Stimulated activated naive CD8-positive, alpha-beta T cell treated with anti-CD3 and anti-CD28 coated beads, Interleukin-15, Interleukin-2, amounts not matched to agents 100 ng/mL and 50 ng/mL, for 24 hours (primary cell): ENCODE results near the gene CFAP54.

Experiments
- H3K27ac Mint-ChIP-seq: one replicate; pipeline ENCODE4 v1.8.0; 2021; ENCODE audit warnings: mild to moderate bottlenecking, mixed read lengths
- H3K27me3 Mint-ChIP-seq: one replicate; pipeline ENCODE4 v1.8.0; 2021; ENCODE audit warnings: mixed read lengths
- H3K36me3 Mint-ChIP-seq: one replicate; pipeline ENCODE4 v1.8.0; 2021; ENCODE audit warnings: low read depth, mixed read lengths
- H3K4me1 Mint-ChIP-seq: one replicate; pipeline ENCODE4 v1.8.0; 2021; ENCODE audit warnings: low read depth, mixed read lengths
- H3K4me3 Mint-ChIP-seq: one replicate; pipeline ENCODE4 v1.8.0; 2021; ENCODE audit warnings: mild to moderate bottlenecking, mixed read lengths
- H3K9me3 Mint-ChIP-seq: one replicate; pipeline ENCODE4 v1.8.0; 2021; ENCODE audit warnings: mixed read lengths

Gene CFAP54

DNA sequence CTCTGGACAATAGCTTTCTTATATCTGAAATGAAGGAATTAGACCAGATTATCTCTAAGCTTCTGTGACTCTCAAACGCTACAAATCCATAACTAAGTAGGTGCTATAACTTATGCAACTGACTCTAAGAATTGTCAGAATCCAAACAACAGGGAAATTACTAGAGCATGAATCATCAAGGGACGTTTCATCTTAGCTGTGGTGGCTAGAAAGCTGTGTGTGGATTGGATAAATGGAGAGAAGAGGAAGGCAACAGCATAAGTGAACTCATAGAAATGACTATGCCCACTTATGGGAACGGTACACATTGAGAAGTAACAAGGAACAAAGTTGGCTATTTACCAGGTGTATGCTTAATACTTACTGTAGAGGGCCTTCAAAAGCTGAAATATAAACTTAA, 321.7 kb downstream of the CFAP54 start:
- Mint-ChIP-seq H3K4me3 (no peak overlapping the region), H3K4me1 (no peaks in the 10 kb centered on the region), H3K27ac (no peak overlapping the region), H3K9me3 (no peaks in the 10 kb centered on the region), H3K27me3 (peaks cover 3% of the 10 kb centered on the region), H3K36me3 (no peaks in the 10 kb centered on the region)

- Mint-ChIP-seq H3K4me3 (no peak overlapping the region), H3K9me3 (no peaks in the 10 kb centered on the region), H3K27ac (no peak overlapping the region), H3K36me3 (no peaks in the 10 kb centered on the region), H3K4me1 (no peaks in the 10 kb centered on the region), H3K27me3 (peaks cover 3% of the 10 kb centered on the region)
These were observed 322.8 kb downstream of the CFAP54 start for GRCh38 chr12:96812153-96812552.

DNA sequence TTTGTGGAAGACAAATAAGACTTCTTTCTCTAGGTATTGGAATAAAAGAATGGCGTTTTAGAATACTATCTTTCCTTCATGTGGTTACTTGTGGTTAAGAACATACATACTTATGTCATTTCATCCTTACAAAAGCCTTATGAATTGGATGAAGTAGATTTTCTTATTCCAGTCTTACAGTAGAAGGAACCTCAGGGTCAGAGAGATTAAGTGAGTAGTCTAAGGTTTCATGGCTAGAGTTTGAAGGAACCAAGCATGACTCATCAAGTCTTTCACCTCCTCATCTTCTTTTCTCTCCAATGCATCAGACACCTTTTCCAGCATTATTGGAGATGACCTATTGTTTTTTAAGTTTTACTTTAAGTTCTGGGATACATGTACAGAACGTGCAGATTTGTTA, 324.8 kb downstream of the CFAP54 start:
- H3K36me3 Mint-ChIP-seq, result no peaks in the 10 kb centered on the region
- H3K9me3 Mint-ChIP-seq, result no peaks in the 10 kb centered on the region
- no peak overlapping the region for H3K4me3 Mint-ChIP-seq
- no peak overlapping the region for H3K27ac Mint-ChIP-seq
- no peaks in the 10 kb centered on the region for H3K4me1 Mint-ChIP-seq
- peaks cover 3% of the 10 kb centered on the region for H3K27me3 Mint-ChIP-seq

GRCh38 chr12:96821592-96821991, 332.2 kb downstream of the CFAP54 start:
- H3K27ac Mint-ChIP-seq, result no peak overlapping the region
- H3K36me3 Mint-ChIP-seq, result no peaks in the 10 kb centered on the region
- H3K27me3 Mint-ChIP-seq, result no peaks in the 10 kb centered on the region
- H3K4me1 Mint-ChIP-seq, result no peaks in the 10 kb centered on the region
- H3K9me3 Mint-ChIP-seq, result no peaks in the 10 kb centered on the region
- no peak overlapping the region for H3K4me3 Mint-ChIP-seq

- H3K27ac Mint-ChIP-seq, result no peak overlapping the region
- H3K36me3 Mint-ChIP-seq, result no peaks in the 10 kb centered on the region
- H3K4me1 Mint-ChIP-seq, result no peaks in the 10 kb centered on the region
- H3K9me3 Mint-ChIP-seq, result no peaks in the 10 kb centered on the region
- H3K27me3 Mint-ChIP-seq, result no peaks in the 10 kb centered on the region
- no peak overlapping the region for H3K4me3 Mint-ChIP-seq
These were observed 333.3 kb downstream of the CFAP54 start for GRCh38 chr12:96822641-96823040.

DNA sequence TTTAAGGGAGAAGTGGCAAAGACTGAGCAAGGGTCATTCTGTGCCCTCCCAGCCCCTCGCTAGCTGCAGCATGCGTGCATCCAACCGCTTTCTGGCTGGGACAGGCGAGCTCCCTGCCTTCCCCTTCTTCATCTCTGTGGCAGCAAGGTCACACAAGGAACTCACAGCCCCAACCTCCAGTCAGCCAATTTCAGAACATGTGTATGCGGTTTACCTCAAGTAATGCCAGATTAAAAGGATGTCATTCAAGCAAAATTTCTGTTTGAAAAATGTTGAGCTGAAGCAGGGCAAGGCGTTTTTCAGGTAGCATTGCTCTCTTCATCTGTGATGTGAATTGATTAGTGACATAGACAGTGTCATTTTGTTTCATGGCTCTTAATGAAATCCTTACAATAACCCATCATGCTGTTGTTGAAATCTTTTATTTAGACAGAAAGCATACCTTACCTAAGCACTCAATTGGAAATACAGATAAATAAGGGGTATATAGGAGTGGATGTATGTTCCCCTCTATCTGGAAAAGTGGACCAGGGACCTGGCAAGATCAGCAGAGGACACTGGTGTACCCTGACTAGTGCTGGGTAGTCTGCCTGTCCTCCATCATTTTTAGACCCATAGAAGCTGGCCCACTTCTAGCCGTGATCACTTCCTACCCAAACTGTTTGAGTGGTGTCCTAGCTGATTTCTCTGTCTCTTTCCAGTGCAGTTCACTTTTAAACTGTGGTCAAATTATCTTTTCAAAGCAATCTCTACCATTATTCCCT, 334.9 kb downstream of the CFAP54 start:
- H3K36me3 Mint-ChIP-seq, result no peaks in the 10 kb centered on the region
- no peaks in the 10 kb centered on the region for H3K4me1 Mint-ChIP-seq
- H3K9me3 Mint-ChIP-seq, result no peaks in the 10 kb centered on the region
- no peaks in the 10 kb centered on the region for H3K27me3 Mint-ChIP-seq
- no peak overlapping the region for H3K4me3 Mint-ChIP-seq
- H3K27ac Mint-ChIP-seq, result no peak overlapping the region

DNA sequence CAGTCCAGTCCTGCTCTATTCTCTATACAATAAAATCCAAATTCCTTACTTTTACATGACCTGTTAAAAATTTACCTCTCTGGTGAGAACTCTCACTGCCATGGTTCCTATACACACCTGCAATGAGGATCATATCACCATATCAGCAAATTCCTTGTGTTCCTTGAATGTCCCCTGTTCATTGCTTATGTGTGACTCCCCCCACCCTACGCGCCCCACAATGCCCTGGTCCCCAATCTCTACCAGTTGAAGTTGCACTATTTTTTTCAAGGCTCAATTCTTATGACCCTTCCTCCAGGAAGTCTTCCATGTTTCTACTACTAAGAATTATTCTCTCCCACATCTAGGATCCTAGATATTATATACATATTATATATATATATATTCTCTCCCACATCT, 335.5 kb downstream of the CFAP54 start:
- H3K4me3 Mint-ChIP-seq, result no peak overlapping the region
- H3K27ac Mint-ChIP-seq, result no peak overlapping the region
- H3K36me3 Mint-ChIP-seq, result no peaks in the 10 kb centered on the region
- no peaks in the 10 kb centered on the region for H3K9me3 Mint-ChIP-seq
- H3K27me3 Mint-ChIP-seq, result no peaks in the 10 kb centered on the region
- no peaks in the 10 kb centered on the region for H3K4me1 Mint-ChIP-seq

DNA sequence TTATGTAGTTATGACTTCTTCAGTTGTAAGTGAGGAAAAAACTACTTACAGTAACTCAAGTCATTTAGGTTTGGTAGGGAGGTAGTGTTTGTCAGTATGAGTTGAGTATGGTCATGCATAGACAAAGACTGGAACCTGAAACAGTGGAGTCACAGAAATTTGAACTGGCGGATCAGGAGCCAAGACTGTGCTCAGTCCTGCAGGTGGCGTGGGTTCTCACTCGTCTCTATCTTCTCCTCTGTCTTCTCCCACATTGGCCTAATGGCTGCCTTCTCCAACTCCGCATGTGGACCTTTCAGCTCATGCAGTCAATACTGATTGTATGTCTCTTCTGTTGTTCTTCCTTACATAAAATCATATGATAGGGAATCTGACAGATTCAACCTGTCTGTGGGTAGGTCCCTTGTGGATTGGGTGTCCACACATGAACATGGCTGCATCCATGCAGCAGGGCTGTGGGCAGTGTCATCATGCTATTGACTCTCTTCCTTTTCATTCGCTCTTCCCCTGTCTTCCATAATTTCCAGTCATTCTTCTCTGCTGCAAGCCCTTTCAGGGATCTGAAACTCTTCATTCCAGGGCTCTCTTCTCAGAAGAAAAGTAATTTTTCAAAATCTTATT, 338.9 kb downstream of the CFAP54 start:
- Mint-ChIP-seq H3K4me1 (no peaks in the 10 kb centered on the region), H3K27ac (no peak overlapping the region), H3K27me3 (no peaks in the 10 kb centered on the region), H3K4me3 (no peak overlapping the region), H3K36me3 (no peaks in the 10 kb centered on the region), H3K9me3 (no peaks in the 10 kb centered on the region)

DNA sequence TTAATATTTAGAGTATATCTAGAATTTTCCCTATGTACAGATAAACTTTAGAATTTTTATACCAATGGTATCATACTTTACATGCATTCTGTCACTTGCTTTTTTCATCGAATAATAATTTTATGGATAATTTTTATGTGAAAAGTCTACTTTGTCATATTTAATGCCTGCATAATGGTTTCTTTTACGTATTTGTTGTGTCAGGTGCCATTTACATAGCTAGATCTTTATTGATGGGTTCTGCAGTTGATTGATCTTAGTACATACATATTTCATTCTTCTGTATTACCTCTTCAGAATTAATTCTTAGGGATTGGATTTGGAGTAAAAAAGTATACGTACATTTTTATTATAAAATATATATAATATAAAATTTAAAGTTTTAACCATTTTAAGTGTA, 340.0 kb downstream of the CFAP54 start:
- Mint-ChIP-seq H3K27ac (no peak overlapping the region), H3K4me1 (no peaks in the 10 kb centered on the region)

GRCh38 chr12:96831346-96831745, 342.0 kb downstream of the CFAP54 start:
- Mint-ChIP-seq H3K9me3 (no peaks in the 10 kb centered on the region), H3K27me3 (peaks cover 7% of the 10 kb centered on the region), H3K27ac (no peak overlapping the region), H3K4me3 (no peak overlapping the region), H3K4me1 (no peaks in the 10 kb centered on the region), H3K36me3 (no peaks in the 10 kb centered on the region)

More for the DNA sequence above, 340.0 kb downstream of the CFAP54 start:
- H3K27me3 Mint-ChIP-seq, result no peaks in the 10 kb centered on the region
- H3K4me3 Mint-ChIP-seq, result no peak overlapping the region
- H3K36me3 Mint-ChIP-seq, result no peaks in the 10 kb centered on the region
- H3K9me3 Mint-ChIP-seq, result no peaks in the 10 kb centered on the region

DNA sequence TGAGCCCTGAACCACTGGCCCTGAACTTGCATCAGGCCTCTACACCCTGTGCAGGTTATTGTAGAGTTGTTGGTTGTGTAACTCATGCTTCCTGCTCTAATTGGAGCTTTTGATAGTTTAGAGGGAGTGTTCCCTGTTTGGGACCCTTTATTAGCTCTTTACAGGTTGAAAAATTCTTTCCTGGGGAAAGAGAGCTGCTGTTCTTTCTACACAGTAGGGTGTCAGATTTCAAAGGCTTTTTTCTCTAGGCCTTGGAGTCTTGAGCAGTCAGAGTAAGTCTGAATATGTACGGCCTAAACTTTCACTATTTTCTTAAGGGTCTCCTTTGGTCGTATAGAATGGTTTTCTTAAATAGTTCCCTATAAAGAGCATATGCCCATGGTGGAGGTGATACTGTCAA, 356.9 kb downstream of the CFAP54 start:
- Mint-ChIP-seq H3K4me1 (no peaks in the 10 kb centered on the region), H3K27ac (no peak overlapping the region), H3K4me3 (no peak overlapping the region), H3K27me3 (peaks cover 8% of the 10 kb centered on the region), H3K9me3 (no peaks in the 10 kb centered on the region), H3K36me3 (no peaks in the 10 kb centered on the region)

DNA sequence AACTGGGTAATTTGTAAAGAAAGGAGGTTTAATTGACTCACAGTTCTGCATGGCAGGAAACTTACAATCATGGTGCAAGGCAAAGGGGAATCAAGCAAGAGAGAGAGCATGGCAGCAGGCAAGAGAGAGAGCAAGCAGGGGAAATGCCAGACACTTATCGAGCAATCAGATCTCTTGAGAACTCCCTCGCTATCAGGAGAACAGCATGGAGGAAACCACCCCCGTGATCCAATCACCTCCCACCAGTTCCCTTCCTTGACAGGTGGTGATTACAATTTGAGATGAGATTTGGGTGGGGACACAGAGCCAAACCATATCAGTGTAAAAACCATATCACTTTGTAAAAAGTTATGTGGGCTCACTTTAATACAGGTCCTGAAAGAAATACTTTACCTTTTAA, 361.3 kb downstream of the CFAP54 start:
- Mint-ChIP-seq H3K36me3 (no peaks in the 10 kb centered on the region), H3K4me3 (no peak overlapping the region), H3K27me3 (peaks cover 4% of the 10 kb centered on the region), H3K27ac (no peak overlapping the region), H3K9me3 (no peaks in the 10 kb centered on the region), H3K4me1 (no peaks in the 10 kb centered on the region)

DNA sequence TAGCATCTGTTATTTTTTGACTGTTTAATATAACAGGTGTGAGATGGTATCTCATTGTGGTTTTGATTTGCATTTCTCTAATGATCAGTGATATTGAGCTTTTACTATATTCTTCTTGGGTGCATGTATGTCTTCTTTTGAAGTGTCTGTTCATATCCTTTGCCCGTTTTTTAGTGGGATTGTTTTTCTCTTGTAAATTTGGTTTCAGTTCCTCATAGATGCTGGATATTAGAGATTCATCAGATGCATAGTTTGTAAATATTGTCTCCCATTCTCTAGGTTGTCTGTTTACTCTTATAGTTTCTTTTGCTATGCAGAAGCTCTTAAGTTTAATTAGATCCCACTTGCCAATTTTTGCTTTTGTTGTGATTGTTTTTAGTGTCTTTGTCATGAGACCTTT, 368.8 kb downstream of the CFAP54 start:
- peaks cover 14% of the 10 kb centered on the region for H3K27me3 Mint-ChIP-seq
- H3K4me1 Mint-ChIP-seq, result no peaks in the 10 kb centered on the region
- H3K27ac Mint-ChIP-seq, result no peak overlapping the region
- peaks cover 7% of the 10 kb centered on the region for H3K9me3 Mint-ChIP-seq
- no peaks in the 10 kb centered on the region for H3K36me3 Mint-ChIP-seq
- no peak overlapping the region for H3K4me3 Mint-ChIP-seq

GRCh38 chr12:96861656-96862055, 372.3 kb downstream of the CFAP54 start:
- no peaks in the 10 kb centered on the region for H3K4me1 Mint-ChIP-seq
- peaks cover 7% of the 10 kb centered on the region for H3K9me3 Mint-ChIP-seq
- no peak overlapping the region for H3K4me3 Mint-ChIP-seq
- no peak overlapping the region for H3K27ac Mint-ChIP-seq
- peaks cover 25% of the 10 kb centered on the region for H3K27me3 Mint-ChIP-seq
- H3K36me3 Mint-ChIP-seq, result no peaks in the 10 kb centered on the region

DNA sequence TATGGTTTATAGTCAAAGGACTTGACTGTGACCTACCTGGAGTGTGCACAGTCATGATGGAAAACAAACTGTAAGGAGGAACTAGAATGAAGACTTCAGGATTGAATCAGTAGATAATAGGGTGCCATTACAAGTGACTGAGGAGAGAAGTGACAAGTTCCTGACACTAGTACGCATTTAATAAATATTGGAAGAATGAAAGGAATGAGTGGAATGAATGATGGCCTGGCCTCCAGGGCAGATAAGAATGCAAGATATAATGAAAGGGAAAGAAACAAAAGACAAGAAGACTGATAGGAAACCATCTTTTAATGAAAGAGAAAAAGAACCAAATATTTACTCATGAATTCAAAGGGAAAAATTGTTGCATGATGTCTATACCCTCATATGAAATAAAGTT, 372.9 kb downstream of the CFAP54 start:
- Mint-ChIP-seq H3K4me3 (no peak overlapping the region), H3K36me3 (no peaks in the 10 kb centered on the region), H3K4me1 (no peaks in the 10 kb centered on the region), H3K27me3 (peaks cover 24% of the 10 kb centered on the region), H3K27ac (no peak overlapping the region), H3K9me3 (peaks cover 5% of the 10 kb centered on the region)

- no peaks in the 10 kb centered on the region for H3K9me3 Mint-ChIP-seq
- no peaks in the 10 kb centered on the region for H3K36me3 Mint-ChIP-seq
- H3K27me3 Mint-ChIP-seq, result peaks cover 21% of the 10 kb centered on the region
- no peak overlapping the region for H3K27ac Mint-ChIP-seq
- no peaks in the 10 kb centered on the region for H3K4me1 Mint-ChIP-seq
- H3K4me3 Mint-ChIP-seq, result no peak overlapping the region
These were observed 375.0 kb downstream of the CFAP54 start for GRCh38 chr12:96864335-96864734.
